HFFc6 (cell line): Measurements from ENCODE around the gene DRD2. TPM values are rescaled to one million over a fixed set of nuclear protein-coding genes. Genes with fewer than 3 reads are reported as not detected.

Experiments used
- DNase-seq: peaks from one replicate; pipeline ENCODE4 v3.0.0-alpha.2; 2018
- H3K27ac Mint-ChIP-seq: 2 replicates; pipeline ENCODE4 v1.8.0; 2020; ENCODE audit warnings: mild to moderate bottlenecking, mixed read lengths
- H3K27me3 Mint-ChIP-seq: 2 replicates; pipeline ENCODE4 v1.8.0; 2021; ENCODE audit warnings: mild to moderate bottlenecking, moderate library complexity, mixed read lengths; ENCODE audit not compliant: insufficient read depth
- H3K36me3 Mint-ChIP-seq: 2 replicates; pipeline ENCODE4 v1.8.0; 2021; ENCODE audit warnings: low read depth, mixed read lengths
- H3K4me1 Mint-ChIP-seq: 2 replicates; pipeline ENCODE4 v1.8.0; 2020; ENCODE audit warnings: low read depth, mixed read lengths
- H3K4me3 Mint-ChIP-seq: 2 replicates; pipeline ENCODE4 v1.8.0; 2020; ENCODE audit warnings: mild to moderate bottlenecking, moderate library complexity, mixed read lengths
- H3K9me3 Mint-ChIP-seq: 2 replicates; pipeline ENCODE4 v1.8.0; 2020; ENCODE audit warnings: mild to moderate bottlenecking, mixed read lengths
- CTCF ChIP-seq: fragments of 200-600 bp; sonication (generic); IDR thresholded peaks from 2 replicates; pipeline ENCODE4 v1.5.0; 2021; ENCODE audit warnings: antibody characterized with exemption, mild to moderate bottlenecking
- total RNA-seq, 6 experiments: library from RNA; stranded (reverse); fragmentation: NEBNext Ultra II Directional; extraction: Animal tissue kit (Norgen Biotek cat#: 25700); gene quantifications; 2 replicates in 1 of 6; 3 replicates in 5 of 6; pipeline ENCODE4 v1.2.3, GENCODE V29; 2021

The DRD2 gene
- total RNA-seq, 6 experiments from 2014 or later: not detected

GRCh38 chr11:113517361-113517760, 42.2 kb upstream of the DRD2 start:
- Mint-ChIP-seq H3K36me3 (no peaks in the 10 kb centered on the region), H3K27me3 (no peaks in the 10 kb centered on the region; the same call in 1 of the 2 replicates), H3K4me1 (no peaks in the 10 kb centered on the region), H3K27ac (no peak overlapping the region), H3K9me3 (peaks cover 13% of the 10 kb centered on the region), H3K4me3 (no peak overlapping the region)
- no peak for TF ChIP-seq CTCF
- no peak for DNase-seq

GRCh38 chr11:113514856-113515255, 39.7 kb upstream of the DRD2 start:
- no peak for DNase-seq
- no peaks in the 10 kb centered on the region for H3K4me1 Mint-ChIP-seq
- H3K9me3 Mint-ChIP-seq: peaks cover 35% of the 10 kb centered on the region
- TF ChIP-seq CTCF: no peak
- H3K36me3 Mint-ChIP-seq: no peaks in the 10 kb centered on the region
- H3K27me3 Mint-ChIP-seq: no peaks in the 10 kb centered on the region; the same call in 1 of the 2 replicates
- no peak overlapping the region for H3K27ac Mint-ChIP-seq
- H3K4me3 Mint-ChIP-seq: no peak overlapping the region

GRCh38 chr11:113507341-113507740, 32.1 kb upstream of the DRD2 start:
- peaks cover 1% of the 10 kb centered on the region; the same call in 1 of the 2 replicates for H3K27me3 Mint-ChIP-seq

GRCh38 chr11:113506893-113507292, 31.7 kb upstream of the DRD2 start:
- no peaks in the 10 kb centered on the region for H3K4me1 Mint-ChIP-seq
- no peak overlapping the region for H3K27ac Mint-ChIP-seq
- peaks cover 1% of the 10 kb centered on the region for H3K27me3 Mint-ChIP-seq
- no peaks in the 10 kb centered on the region for H3K36me3 Mint-ChIP-seq
- no peak overlapping the region for H3K4me3 Mint-ChIP-seq
- no peak for DNase-seq
- TF ChIP-seq CTCF: no peak
- peaks cover 34% of the 10 kb centered on the region for H3K9me3 Mint-ChIP-seq

More at GRCh38 chr11:113507341-113507740, 32.1 kb upstream of the DRD2 start:
- Mint-ChIP-seq H3K9me3 (peaks cover 38% of the 10 kb centered on the region), H3K27ac (no peak overlapping the region), H3K36me3 (no peaks in the 10 kb centered on the region), H3K4me1 (no peaks in the 10 kb centered on the region), H3K4me3 (no peak overlapping the region)
- DNase-seq: no peak
- no peak for TF ChIP-seq CTCF

- Mint-ChIP-seq H3K36me3 (no peaks in the 10 kb centered on the region), H3K27me3 (peaks cover 1% of the 10 kb centered on the region), H3K27ac (no peak overlapping the region), H3K4me1 (no peaks in the 10 kb centered on the region), H3K4me3 (no peak overlapping the region), H3K9me3 (peaks cover 30% of the 10 kb centered on the region)
- no peak for TF ChIP-seq CTCF
- no peak for DNase-seq
These were observed 31.3 kb upstream of the DRD2 start for GRCh38 chr11:113506461-113506860.
